UCSD-AML1 (cell line): Measurements from ENCODE around the gene MXRA8.
"Not testable (repeated sequence)": the region's sequence is repeated elsewhere in the genome, so short reads cannot be mapped to it uniquely, and the experiment has no call there.

Experiments
- DNase-seq: peaks from one replicate; lab custom pipeline; 2025; ENCODE audit not compliant: unreplicated experiment; lab: John Stamatoyannopoulos, UW

Gene MXRA8

GRCh38 chr1:1393428-1393827 lies 35.1 kb upstream of the MXRA8 start:
- DNase-seq = no peak

- DNase-seq = no peak
Measured at GRCh38 chr1:1393014-1393413, 34.7 kb upstream of the MXRA8 start.

- no peak for DNase-seq
Measured at GRCh38 chr1:1391225-1391624, 32.9 kb upstream of the MXRA8 start.

- DNase-seq = no peak
Measured at GRCh38 chr1:1390675-1391074, 32.3 kb upstream of the MXRA8 start.

- no peak for DNase-seq
Measured at GRCh38 chr1:1388078-1388472, 29.7 kb upstream of the MXRA8 start.

- no peak for DNase-seq
Measured at GRCh38 chr1:1387098-1388077, 29.0 kb upstream of the MXRA8 start.

- no peak for DNase-seq
Measured at GRCh38 chr1:1385931-1386330, 27.6 kb upstream of the MXRA8 start.

GRCh38 chr1:1385339-1385738 lies 27.0 kb upstream of the MXRA8 start:
- not testable (repeated sequence) for DNase-seq

- DNase-seq = no peak
Measured at GRCh38 chr1:1381294-1381693, 22.9 kb upstream of the MXRA8 start.

- DNase-seq = no peak
Measured at GRCh38 chr1:1380860-1381259, 22.5 kb upstream of the MXRA8 start.

GRCh38 chr1:1377540-1378205 lies 19.3 kb upstream of the MXRA8 start:
- no peak for DNase-seq

GRCh38 chr1:1376551-1377226 lies 18.3 kb upstream of the MXRA8 start:
- DNase-seq = no peak

GRCh38 chr1:1374929-1375662 lies 16.7 kb upstream of the MXRA8 start, which contains the start of gene AURKAIP1:
TSS of gene AURKAIP1 (minus strand) at chr1:1375207. CDS start at chr1:1374756, 451 bp downstream.
- DNase-seq = peak; percentile 99

GRCh38 chr1:1374589-1374928 lies 16.2 kb upstream of the MXRA8 start:
- DNase-seq = no peak

- no peak for DNase-seq
Measured at GRCh38 chr1:1373815-1374588, 15.6 kb upstream of the MXRA8 start.

GRCh38 chr1:1373051-1373814 lies 14.9 kb upstream of the MXRA8 start:
- DNase-seq = no peak

- peak; percentile 75 for DNase-seq
Measured at GRCh38 chr1:1371746-1372711, 13.7 kb upstream of the MXRA8 start.

GRCh38 chr1:1371364-1371745 lies 13.0 kb upstream of the MXRA8 start:
- DNase-seq = peak; percentile 75
